ENCODE results near the gene LAMA3. TPM values are rescaled to one million over a fixed set of nuclear protein-coding genes. Genes with fewer than 3 reads are reported as not detected.

LAMA3 gene
- total and polyA plus RNA-seq, 8 donors = 4.3 to 182 (median 26.6) TPM

GRCh38 chr18:23845988-23846630 is 156.9 kb downstream of the LAMA3 start:
- Histone ChIP-seq H3K27ac (no peak overlapping the region), H3K4me3 (no peak overlapping the region), H3K9me3 (no peaks in the 10 kb centered on the region), H3K4me1 (peaks cover 0 to 4% (median 0%) of the 10 kb centered on the region in 4 donors), H3K27me3 (no peaks in the 10 kb centered on the region), H3K36me3 (peaks cover 0 to 53% (median 45%) of the 10 kb centered on the region in 4 donors)
- TF ChIP-seq POLR2AphosphoS5 (IDR thresholded peaks at IDR 0.05) (no peak), EP300 (IDR thresholded peaks at IDR 0.05) (no peak), CTCF (IDR thresholded peaks at IDR 0.05) (no peak), POLR2A (IDR thresholded peaks at IDR 0.05) (no peak)
- WGBS, 5 donors = 93 to 94% (median 94%) methylated on average over 14 to 15 of the region's 15 CpGs
- intact Hi-C loops (cut with DNase I; ENCODE audit: low total_unique reads) = no loop called here
- no peak for DNase-seq

GRCh38 chr18:23847321-23847986 is 158.2 kb downstream of the LAMA3 start:
- 92 to 94% (median 94%) methylated on average over 19 of the region's 19 CpGs for WGBS, 5 donors

DNA sequence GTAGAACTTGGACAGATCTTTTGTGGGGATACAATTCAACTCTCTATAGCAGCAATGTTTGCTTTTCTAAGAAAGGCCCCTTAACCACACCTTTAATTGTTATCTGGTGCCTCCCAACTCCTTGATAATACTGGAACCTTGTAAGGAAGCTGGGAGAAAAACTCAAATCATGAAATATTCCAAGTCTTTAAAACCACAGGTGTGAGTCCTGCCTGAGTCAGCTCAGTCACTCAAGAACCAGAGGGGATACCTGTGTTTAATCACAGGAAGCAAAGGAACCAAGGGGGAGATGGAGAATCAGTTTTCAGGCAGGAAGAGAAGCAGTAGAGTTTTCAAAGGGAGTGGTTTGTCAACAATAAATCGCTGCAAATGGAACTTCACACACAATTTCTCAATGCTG is 159.9 kb downstream of the LAMA3 start:
- Histone ChIP-seq H3K9me3 (no peaks in the 10 kb centered on the region), H3K36me3 (peaks cover 0 to 37% (median 29%) of the 10 kb centered on the region in 4 donors), H3K4me1 (peaks cover 0 to 4% (median 0%) of the 10 kb centered on the region in 4 donors), H3K4me3 (no peak overlapping the region), H3K27ac (peak overlapping the region in 1 of 5 donors; percentile 48), H3K27me3 (no peaks in the 10 kb centered on the region)
- peak in 1 of 2 donors; percentile 33 for DNase-seq
- intact Hi-C loops (cut with DNase I; ENCODE audit: low total_unique reads) = no loop called here
- 14 to 57% (median 26%) methylated on average over 1 of the region's 1 CpG for WGBS, 5 donors
- TF ChIP-seq EP300 (IDR thresholded peaks at IDR 0.05) (no peak), POLR2A (IDR thresholded peaks at IDR 0.05) (no peak), CTCF (IDR thresholded peaks at IDR 0.05) (no peak), POLR2AphosphoS5 (IDR thresholded peaks at IDR 0.05) (no peak)

More at GRCh38 chr18:23847321-23847986, 158.2 kb downstream of the LAMA3 start:
- no peak for DNase-seq
- Histone ChIP-seq H3K27ac (no peak overlapping the region), H3K4me1 (peaks cover 0 to 4% (median 0%) of the 10 kb centered on the region in 4 donors), H3K27me3 (no peaks in the 10 kb centered on the region), H3K36me3 (peaks cover 0 to 50% (median 42%) of the 10 kb centered on the region in 4 donors), H3K4me3 (no peak overlapping the region), H3K9me3 (no peaks in the 10 kb centered on the region)
- intact Hi-C loops (cut with DNase I; ENCODE audit: low total_unique reads) = no loop called here
- TF ChIP-seq CTCF (IDR thresholded peaks at IDR 0.05) = no peak
- TF ChIP-seq POLR2AphosphoS5 (IDR thresholded peaks at IDR 0.05) = no peak

GRCh38 chr18:23850215-23850614 is 161.0 kb downstream of the LAMA3 start:
- H3K9me3 ChIP-seq = no peaks in the 10 kb centered on the region
- no peak for DNase-seq
- no peak overlapping the region for H3K27ac ChIP-seq
- no peaks in the 10 kb centered on the region for H3K27me3 ChIP-seq
- TF ChIP-seq EP300 (IDR thresholded peaks at IDR 0.05) (no peak), POLR2AphosphoS5 (IDR thresholded peaks at IDR 0.05) (no peak), CTCF (IDR thresholded peaks at IDR 0.05) (no peak), POLR2A (IDR thresholded peaks at IDR 0.05) (no peak)
- 92 to 99% (median 97%) methylated on average over 3 of the region's 3 CpGs for WGBS, 5 donors
- H3K4me3 ChIP-seq = no peak overlapping the region
- peaks cover 0 to 29% (median 26%) of the 10 kb centered on the region in 4 donors for H3K36me3 ChIP-seq
- intact Hi-C loops (cut with DNase I; ENCODE audit: low total_unique reads) = no loop called here
- peaks cover 0 to 4% (median 0%) of the 10 kb centered on the region in 4 donors for H3K4me1 ChIP-seq
